COLO829 (cell line): ENCODE data around the gene CCL28.

Experiments
- DNase-seq: peaks from one replicate; pipeline ENCODE4 v3.0.0; 2012; ENCODE audit warnings: low spot score

CCL28 gene

DNA sequence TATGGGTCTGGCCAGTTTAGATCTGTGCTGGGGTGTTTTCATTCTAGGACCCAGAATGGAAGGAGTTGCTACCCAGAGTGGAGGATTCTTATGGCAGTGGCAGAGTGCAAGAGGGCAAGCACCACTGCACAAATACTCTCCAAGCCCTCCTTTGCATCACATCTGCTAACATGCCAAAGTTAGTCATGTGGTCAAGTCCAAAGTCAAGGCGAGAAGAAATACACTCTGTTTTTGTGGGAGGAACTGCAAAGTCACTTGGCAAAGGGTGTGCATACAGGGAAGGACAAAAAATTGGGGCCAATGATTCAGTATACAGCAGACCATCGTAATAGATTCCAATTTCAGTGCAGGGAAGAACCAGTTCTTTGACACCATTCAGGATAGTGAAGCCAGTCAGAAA, 55.1 kb downstream of the CCL28 start:
- no peak for DNase-seq

DNA sequence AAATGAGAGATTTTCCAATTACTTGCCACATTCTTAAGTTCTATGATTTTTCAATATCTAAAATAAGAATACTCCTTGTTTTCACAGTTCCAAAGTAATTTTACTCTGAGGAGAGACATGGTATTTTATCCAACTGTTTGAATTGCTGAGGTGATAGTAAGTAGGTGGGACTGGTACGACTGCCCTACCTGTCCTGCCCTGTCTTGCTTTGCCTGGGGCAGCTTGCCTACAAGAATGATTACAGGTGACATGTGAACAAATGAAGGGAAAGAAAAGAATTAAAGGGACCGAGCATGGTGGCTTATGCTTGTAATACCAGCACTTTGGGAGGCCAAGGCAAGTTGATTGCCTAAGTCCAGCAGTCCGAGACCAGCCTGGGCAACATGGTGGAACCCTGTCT, 57.4 kb downstream of the CCL28 start:
- DNase-seq: no peak

DNA sequence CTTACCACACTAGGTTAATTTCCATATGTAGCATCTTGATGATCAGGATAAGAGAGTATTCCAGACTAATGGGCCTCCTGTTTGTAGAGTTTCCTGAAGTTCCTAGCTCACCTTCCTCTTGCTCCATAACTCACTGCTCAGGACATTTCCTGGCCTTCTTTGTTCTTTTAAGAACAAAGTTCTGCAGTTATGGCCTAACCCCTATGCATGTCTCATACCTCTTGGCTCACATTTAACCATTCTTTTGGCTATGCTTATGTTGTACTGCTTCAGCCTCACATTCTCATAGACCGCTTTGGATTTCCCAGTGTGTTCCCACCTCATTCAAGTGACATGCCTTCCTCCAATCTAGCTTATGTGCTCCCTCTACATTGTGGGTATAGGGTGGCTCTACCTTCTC, 58.5 kb downstream of the CCL28 start:
- DNase-seq: no peak

DNA sequence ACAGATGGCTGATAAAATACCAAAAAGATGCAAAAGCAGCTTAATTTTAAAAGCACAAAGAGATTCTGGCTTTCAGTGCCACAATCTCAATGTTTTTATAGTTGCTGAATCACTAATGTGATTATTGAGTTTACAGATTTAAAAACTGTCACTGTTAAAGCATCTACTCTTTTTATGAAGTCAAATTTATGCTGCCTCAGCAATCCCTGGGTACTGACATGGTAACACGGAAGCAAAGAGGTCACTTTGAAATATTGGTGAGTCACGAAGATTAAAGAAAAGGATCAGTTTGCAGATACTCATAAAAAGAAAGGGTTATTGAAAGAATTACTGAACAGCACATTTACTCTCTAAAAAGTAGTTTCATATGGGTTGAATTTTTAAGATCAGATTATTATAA, 59.3 kb downstream of the CCL28 start:
- DNase-seq: peak; percentile 17

DNA sequence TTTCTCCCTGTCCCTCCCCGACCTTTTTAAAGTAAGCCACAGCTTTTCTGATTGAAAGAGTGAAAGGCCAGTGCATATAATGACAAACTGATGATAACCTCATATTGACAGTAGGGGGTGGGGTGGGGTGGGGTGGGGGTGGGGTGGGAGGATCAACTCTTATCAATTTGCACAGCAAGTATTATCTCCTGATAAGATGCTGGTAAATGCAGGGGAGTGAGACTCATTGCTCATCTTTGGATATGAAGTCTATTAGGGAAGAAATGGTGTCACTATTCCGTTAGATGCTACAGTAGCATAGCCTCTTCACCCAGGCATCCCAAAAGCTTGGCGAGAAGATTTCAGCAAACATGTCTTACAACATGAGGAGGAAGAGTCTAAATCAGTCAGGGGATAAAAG, 60.1 kb downstream of the CCL28 start:
- DNase-seq: no peak

DNA sequence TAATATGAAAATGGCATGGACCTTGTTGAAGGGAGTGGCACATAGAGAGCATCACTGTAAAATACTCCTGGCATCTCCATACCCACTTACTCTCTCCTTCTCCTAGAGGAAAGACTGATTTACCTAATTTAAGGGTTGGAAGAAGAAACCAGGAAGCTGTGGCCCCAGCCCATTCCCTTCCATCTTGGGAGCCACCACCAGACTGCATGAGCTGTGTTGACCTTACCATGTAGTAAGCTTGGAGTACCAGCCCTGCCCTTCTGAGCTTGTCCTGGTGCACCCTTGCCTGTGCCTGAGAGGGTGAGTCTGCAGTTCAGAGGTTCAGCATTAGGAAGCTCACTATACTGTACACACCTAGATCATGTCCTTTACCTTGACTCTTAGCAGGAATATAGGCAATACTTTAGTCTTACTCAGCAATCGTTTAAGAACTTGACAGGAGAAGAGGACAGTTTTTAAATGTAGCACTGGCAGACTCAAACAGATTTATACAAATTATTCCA, 63.3 kb downstream of the CCL28 start:
- DNase-seq: no peak

DNA sequence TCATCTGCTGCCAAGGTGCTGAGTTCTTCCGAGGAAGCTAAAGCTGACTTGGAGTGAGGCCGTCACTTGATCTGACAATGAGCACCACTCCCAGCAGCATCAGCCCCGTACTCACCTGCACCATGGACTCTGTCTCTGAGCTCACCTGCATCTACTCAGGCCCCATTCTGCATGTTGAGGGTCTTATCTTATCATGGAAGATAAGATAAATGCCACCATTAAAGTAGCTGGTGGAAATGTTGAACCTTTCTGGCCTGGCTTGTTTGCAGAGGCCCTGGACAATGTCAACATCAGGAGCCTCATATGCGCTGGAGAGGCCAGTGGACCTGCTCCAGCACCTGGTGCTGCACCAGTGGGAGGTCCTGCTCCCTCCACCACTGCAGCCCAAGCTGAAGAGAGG, 64.0 kb downstream of the CCL28 start:
- no peak for DNase-seq

DNA sequence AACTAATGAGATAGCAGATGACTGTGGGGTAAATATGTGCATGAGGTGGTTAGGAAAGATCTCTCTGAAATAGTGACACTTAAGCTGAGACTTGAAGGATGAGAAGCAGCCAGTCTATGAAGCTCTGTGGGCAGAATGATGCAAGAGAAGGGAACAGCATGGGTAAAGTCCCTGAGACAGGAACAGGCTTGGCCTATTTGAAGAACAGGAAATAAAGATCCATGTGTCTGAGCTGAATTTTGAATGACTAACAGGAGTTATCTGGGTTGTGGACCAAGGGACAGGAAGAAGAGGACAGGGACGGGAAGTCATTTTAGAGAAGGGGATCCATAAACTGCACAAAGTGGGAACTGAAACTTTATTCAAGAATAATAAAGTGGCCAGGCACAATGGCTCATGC, 73.3 kb downstream of the CCL28 start:
- DNase-seq: no peak

DNA sequence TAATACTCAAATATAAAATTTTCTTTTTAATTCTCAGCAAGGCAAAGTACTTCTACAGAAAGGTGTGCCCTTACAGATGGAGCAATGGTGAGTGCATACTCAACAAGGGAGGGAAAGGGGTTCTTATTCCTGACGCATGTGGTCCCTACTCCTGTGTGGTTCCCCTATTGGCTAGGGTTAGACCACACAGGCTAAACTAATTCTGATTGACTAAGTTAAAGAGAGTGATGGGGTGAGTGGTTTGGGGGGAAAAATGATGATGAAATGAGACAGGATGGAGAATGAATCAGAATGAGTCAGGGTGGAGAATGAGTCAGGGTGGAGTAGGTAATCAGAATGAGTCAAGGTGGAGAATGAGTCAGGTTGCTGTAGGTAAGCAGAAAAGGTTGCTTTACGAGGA, 76.0 kb downstream of the CCL28 start:
- no peak for DNase-seq

DNA sequence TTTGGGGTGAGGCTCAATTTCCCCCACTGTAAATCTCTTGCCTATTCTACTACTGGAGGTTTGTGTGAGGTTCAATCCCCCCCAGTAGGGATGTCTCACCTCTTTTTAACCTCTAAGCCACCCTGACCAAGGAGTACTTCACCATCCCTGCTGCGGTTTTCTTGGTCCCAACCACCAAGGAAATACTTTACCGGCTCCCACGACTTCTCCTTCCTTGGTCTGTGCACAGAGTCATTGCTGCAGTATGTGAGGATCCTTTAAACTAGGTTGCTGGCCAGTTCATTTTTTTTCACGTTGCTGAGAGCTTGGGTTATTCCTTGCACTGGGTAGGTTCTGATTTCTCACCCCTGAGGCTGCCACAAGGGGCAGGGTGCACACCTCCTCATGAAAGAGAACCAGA, 76.5 kb downstream of the CCL28 start:
- no peak for DNase-seq

DNA sequence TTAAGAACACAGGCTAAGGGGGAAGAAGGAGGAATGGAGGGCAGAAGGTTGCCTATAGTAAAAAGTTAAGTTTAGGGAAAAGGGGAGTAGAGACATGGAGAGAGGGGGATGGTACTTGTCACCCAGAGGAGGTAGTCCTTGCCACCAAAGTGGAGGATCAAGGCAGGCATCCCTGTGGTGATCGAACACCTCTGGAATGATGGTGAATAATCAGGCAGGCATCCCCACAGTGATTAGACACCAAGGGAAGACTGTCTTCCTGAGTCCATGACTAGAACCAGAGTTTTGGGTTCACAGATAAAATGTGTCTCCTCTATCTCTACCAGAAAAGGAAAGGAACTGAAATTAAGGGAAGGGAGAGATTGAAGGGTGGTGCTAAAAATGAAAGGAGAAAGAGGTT, 79.8 kb downstream of the CCL28 start:
- DNase-seq: no peak
